Adrenal gland (tissue), 5 donors: Measurements from ENCODE around the gene DYNC2LI1.

Experiments
- CTCF ChIP-seq, 6 experiments: fragments of 450-650 bp in 4 of 6; fragments of 200-600 bp in 2 of 6; sonication (generic) in 1 of 6; IDR thresholded peaks; 1 replicate in 5 of 6; 2 replicates in 1 of 6; pipeline versions ENCODE4 v1.5.1 to v1.8.0; 2016 to 2021; ENCODE audit warnings: antibody characterized with exemption in 6 of 6, mild to moderate bottlenecking in 2 of 6, moderate library complexity in 1 of 6
- POLR2A ChIP-seq, 2 donors: fragments of 450-650 bp; IDR thresholded peaks; one replicate each; pipeline ENCODE4 v1.6.1; 2017; ENCODE audit warnings: antibody characterized with exemption in 2 of 2, mild to moderate bottlenecking in 2 of 2, moderate library complexity in 1 of 2
- donor health status: DM: no; HTN: no; CAD: no.

- TF ChIP-seq CTCF (IDR thresholded peaks at IDR 0.05) (no peak), POLR2A (IDR thresholded peaks at IDR 0.05) (no peak)
Measured at GRCh38 chr2:43851011-43851980, 77.5 kb downstream of the DYNC2LI1 start.
